ENCODE measurements around the gene SSU72. TPM values are rescaled to one million over a fixed set of nuclear protein-coding genes. Genes with fewer than 3 reads are reported as not detected.
A peak's percentile ranks its signal among the peaks of the same experiment; 100 is the strongest.
"Not testable (repeated sequence)": the region's sequence is repeated elsewhere in the genome, so short reads cannot be mapped to it uniquely, and the experiment has no call there.

The SSU72 gene
- polyA plus RNA-seq, 1 experiment = 113 TPM

GRCh38 chr1:1523651-1524050 lies 51.0 kb downstream of the SSU72 start:
- POLR2A ChIA-PET = interaction anchor here (0.8 kb wide), 1 partner anchor 12 kb away, joined by 3 read pairs; the partner anchor contains the start of gene ATAD3A
- H3K9me3 ChIP-seq (ENCODE audit: control insufficient read depth, insufficient read depth, low read length); H3K4me3 ChIP-seq (ENCODE audit: low read depth, low read length); H3K27me3 ChIP-seq (ENCODE audit: control insufficient read depth, insufficient read depth, low read length); H3K27ac ChIP-seq (ENCODE audit: low read depth, low read length); CTCF ChIA-PET; DNase-seq (ENCODE audit: low read depth, low spot score): not testable (repeated sequence)

DNA sequence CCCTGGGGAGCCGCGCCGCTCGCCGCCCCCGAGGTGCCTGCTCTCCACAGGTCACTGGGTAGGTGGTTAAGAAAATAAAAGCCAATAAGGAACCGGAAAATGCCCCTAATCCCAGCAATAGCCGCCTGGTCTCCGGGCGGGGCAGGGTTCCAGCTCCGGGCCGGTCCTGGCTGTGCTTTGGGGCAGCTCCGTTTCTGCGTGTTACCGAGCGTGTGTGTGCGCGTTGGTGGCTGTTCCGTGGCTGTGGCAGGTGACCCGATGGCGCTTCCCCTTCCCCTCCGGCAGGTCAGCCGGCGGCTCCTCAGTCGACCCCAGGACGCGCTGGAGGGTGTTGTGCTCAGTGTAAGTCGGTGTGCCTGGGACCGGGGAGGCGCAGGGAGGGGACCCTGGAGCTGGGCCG lies 51.4 kb downstream of the SSU72 start:
- DNase-seq (ENCODE audit: low read depth, low spot score); H3K27ac ChIP-seq (ENCODE audit: low read depth, low read length); H3K4me3 ChIP-seq (ENCODE audit: low read depth, low read length); CTCF ChIA-PET; H3K27me3 ChIP-seq (ENCODE audit: control insufficient read depth, insufficient read depth, low read length); H3K9me3 ChIP-seq (ENCODE audit: control insufficient read depth, insufficient read depth, low read length): not testable (repeated sequence)
- POLR2A ChIA-PET = interaction anchor here (0.5 to 0.8 kb wide), 2 partner anchors 12 to 23 kb away, joined by 3 read pairs; partner anchors contain the start of gene ATAD3A

- H3K9me3 ChIP-seq (ENCODE audit: control insufficient read depth, insufficient read depth, low read length); DNase-seq (ENCODE audit: low read depth, low spot score); H3K27ac ChIP-seq (ENCODE audit: low read depth, low read length); H3K4me3 ChIP-seq (ENCODE audit: low read depth, low read length); CTCF ChIA-PET; H3K27me3 ChIP-seq (ENCODE audit: control insufficient read depth, insufficient read depth, low read length): not testable (repeated sequence)
- POLR2A ChIA-PET = interaction anchor here (0.5 kb wide), 1 partner anchor 22 kb away, joined by 3 read pairs; no protein-coding TSS in a partner anchor
Measured at GRCh38 chr1:1522536-1522935, 52.1 kb downstream of the SSU72 start.

DNA sequence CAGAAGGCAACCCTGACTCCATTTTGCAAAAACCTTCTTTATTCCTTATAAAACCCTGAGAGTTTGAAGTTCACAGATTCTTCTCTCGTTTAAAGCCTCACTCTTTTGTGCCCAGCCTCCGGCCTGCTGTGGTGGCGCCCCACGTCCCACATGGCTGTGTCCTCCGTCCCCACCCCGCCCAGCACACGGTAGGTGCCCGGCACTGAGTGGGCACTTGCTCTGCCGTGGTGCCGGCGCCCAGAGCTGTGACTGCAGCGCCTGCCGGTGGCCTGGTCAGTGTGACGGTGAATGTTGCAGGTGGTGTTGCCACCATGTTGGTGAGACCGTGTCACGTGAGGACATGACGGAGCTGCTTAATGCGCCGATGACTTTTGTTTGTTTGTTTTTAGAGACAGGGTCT lies 53.3 kb downstream of the SSU72 start:
- ChIA-PET POLR2A (no interaction called here), CTCF (interaction anchor here (0.8 kb wide), 1 partner anchor 16 kb away, joined by 3 read pairs; no protein-coding TSS in a partner anchor)
- no peak overlapping the region for H3K27ac ChIP-seq (ENCODE audit: low read depth, low read length)
- no peaks in the 10 kb centered on the region; the same call in 1 of the 2 replicates for H3K9me3 ChIP-seq (ENCODE audit: control insufficient read depth, insufficient read depth, low read length)
- TF ChIP-seq CTCF (IDR thresholded peaks at IDR 0.05; ENCODE audit: low read depth, low read length) = no peak
- DNase-seq (ENCODE audit: low read depth, low spot score) = no peak
- no peak overlapping the region for H3K4me3 ChIP-seq (ENCODE audit: low read depth, low read length)
- H3K27me3 ChIP-seq (ENCODE audit: control insufficient read depth, insufficient read depth, low read length) = no peaks in the 10 kb centered on the region

DNA sequence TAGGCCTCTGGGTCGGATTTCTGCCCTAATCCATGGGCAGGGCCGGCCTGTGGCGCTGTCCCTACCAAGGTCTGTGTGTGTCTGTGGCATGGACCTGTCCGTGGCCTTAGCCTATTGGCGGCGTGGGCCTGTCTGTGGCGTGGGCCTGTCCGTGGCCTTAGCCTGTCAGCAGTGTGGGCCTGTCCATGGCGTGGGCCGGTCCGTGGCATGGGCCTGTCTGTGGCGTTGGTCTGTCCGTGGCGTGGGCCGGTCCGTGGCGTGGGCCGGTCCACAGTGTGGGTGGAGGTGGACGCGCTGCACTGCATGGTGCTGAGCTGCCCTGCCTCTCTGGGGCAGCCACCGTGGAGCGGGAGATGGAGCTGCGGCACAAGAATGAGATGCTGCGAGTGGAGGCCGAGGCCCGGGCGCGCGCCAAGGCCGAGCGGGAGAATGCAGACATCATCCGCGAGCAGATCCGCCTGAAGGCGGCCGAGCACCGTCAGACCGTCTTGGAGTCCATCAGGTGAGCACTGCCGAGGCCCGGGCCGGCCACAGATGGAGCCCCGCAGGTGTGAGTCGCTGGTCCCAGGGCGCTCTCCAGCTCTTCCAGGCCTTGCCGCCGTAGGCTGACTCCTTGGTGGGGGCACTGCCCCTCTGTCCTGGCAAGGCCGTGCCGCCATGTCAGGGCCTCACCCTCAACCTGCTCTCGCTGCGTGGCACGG lies 54.7 kb downstream of the SSU72 start:
- H3K27ac ChIP-seq (ENCODE audit: low read depth, low read length); H3K4me3 ChIP-seq (ENCODE audit: low read depth, low read length); H3K27me3 ChIP-seq (ENCODE audit: control insufficient read depth, insufficient read depth, low read length); H3K9me3 ChIP-seq (ENCODE audit: control insufficient read depth, insufficient read depth, low read length); DNase-seq (ENCODE audit: low read depth, low spot score); CTCF ChIA-PET; POLR2A ChIA-PET: not testable (repeated sequence)

DNA sequence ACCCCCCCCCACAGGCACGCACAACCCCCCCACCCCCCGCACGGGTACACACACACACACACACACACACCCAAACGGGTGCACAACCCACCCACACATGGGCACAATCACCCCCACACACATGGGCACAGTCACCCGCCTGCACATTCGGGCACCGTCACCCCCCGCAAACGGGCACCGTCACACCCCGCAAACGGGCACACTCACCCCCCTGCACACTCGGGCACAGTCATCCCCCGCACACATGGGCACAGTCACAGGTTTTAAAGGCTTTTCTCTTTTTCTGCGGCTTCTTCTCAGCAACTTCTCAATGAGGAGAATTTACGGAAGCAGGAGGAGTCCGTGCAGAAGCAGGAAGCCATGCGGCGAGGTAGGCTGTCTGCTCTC lies 56.0 kb downstream of the SSU72 start:
- DNase-seq (ENCODE audit: low read depth, low spot score); CTCF ChIA-PET; POLR2A ChIA-PET; H3K27me3 ChIP-seq (ENCODE audit: control insufficient read depth, insufficient read depth, low read length); H3K27ac ChIP-seq (ENCODE audit: low read depth, low read length); H3K4me3 ChIP-seq (ENCODE audit: low read depth, low read length); H3K9me3 ChIP-seq (ENCODE audit: control insufficient read depth, insufficient read depth, low read length): not testable (repeated sequence)

DNA sequence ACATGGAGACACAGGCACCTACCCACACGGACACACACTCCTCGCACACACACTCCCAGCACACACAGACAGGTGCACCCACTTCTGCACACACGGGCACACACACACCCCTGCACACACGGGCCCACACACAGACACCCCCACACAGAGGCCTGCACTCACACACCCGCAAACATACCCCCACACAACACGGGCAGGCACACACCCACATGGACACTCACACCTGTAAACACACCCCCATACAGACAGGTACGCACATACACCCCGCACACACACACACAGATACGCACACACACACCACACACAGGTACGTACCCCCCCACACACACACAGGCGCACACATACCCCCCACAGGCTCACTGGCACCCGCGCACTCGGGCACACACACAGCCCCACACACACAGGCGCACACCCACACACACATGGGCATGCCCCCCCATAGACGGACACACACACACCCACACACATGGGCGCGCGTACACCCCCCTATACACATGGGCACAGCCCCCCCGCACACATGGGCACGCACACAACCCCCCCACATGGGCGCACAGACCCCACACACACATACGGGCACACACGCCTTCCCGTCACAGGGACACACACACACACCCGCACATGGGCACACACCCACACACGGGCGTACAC lies 56.6 kb downstream of the SSU72 start:
- no peak for TF ChIP-seq CTCF (IDR thresholded peaks at IDR 0.05; ENCODE audit: low read depth, low read length)
- ChIA-PET POLR2A (no interaction called here), CTCF (no interaction called here)
- H3K4me3 ChIP-seq (ENCODE audit: low read depth, low read length) = no peak overlapping the region
- no peak overlapping the region for H3K27ac ChIP-seq (ENCODE audit: low read depth, low read length)
- no peak for DNase-seq (ENCODE audit: low read depth, low spot score)
- no peaks in the 10 kb centered on the region for H3K27me3 ChIP-seq (ENCODE audit: control insufficient read depth, insufficient read depth, low read length)
- H3K9me3 ChIP-seq (ENCODE audit: control insufficient read depth, insufficient read depth, low read length) = no peaks in the 10 kb centered on the region; the same call in 1 of the 2 replicates

- H3K4me3 ChIP-seq (ENCODE audit: low read depth, low read length); H3K27ac ChIP-seq (ENCODE audit: low read depth, low read length); CTCF ChIA-PET; H3K27me3 ChIP-seq (ENCODE audit: control insufficient read depth, insufficient read depth, low read length); DNase-seq (ENCODE audit: low read depth, low spot score); H3K9me3 ChIP-seq (ENCODE audit: control insufficient read depth, insufficient read depth, low read length); POLR2A ChIA-PET: not testable (repeated sequence)
Measured at GRCh38 chr1:1516923-1517322, 57.7 kb downstream of the SSU72 start.

DNA sequence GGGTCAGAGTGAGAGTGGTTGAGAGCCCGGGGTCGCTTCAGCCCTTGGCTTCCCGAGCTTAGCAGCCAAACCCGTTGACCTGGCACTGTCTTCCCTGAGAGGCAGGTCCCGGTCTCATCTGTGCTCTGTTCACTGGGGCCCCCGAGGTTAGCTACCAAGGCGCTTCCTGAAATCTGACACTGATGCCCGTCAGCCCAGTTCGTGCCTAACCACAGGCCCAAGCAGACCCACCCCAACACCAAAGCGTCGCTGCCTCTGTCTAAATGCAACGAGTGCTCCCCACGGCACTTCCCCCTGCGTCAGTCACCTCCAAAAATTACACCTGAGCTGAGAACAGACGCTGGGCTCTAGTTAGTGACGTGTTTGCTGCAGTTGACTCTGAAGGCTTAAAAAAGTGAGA lies 60.3 kb downstream of the SSU72 start:
- POLR2A ChIA-PET; H3K4me3 ChIP-seq (ENCODE audit: low read depth, low read length); CTCF ChIA-PET; DNase-seq (ENCODE audit: low read depth, low spot score); H3K27me3 ChIP-seq (ENCODE audit: control insufficient read depth, insufficient read depth, low read length); H3K9me3 ChIP-seq (ENCODE audit: control insufficient read depth, insufficient read depth, low read length); H3K27ac ChIP-seq (ENCODE audit: low read depth, low read length): not testable (repeated sequence)

- H3K27me3 ChIP-seq (ENCODE audit: control insufficient read depth, insufficient read depth, low read length); CTCF ChIA-PET; H3K9me3 ChIP-seq (ENCODE audit: control insufficient read depth, insufficient read depth, low read length); POLR2A ChIA-PET; DNase-seq (ENCODE audit: low read depth, low spot score); H3K27ac ChIP-seq (ENCODE audit: low read depth, low read length): not testable (repeated sequence)
- peak overlapping the region; percentile 29; the same call in 1 of the 2 replicates for H3K4me3 ChIP-seq (ENCODE audit: low read depth, low read length)
Measured at GRCh38 chr1:1513675-1514074, 61.0 kb downstream of the SSU72 start.

Data from AG04450 (cell line).